AG04449 (cell line): ENCODE results near the gene TMEM266.

Source experiments
- CTCF ChIA-PET: fragments of 350-600 bp; formaldehyde crosslinking; extraction: SDS; loops from one replicate; lab custom pipeline; 2021; ENCODE audit warnings: antibody characterized with exemption; lab: Yijun Ruan, JAX
- POLR2A ChIA-PET: fragments of 400-600, 350-600 bp; formaldehyde crosslinking; extraction: SDS; loops from one replicate; lab custom pipeline; 2020; ENCODE audit warnings: antibody characterized with exemption, inconsistent platforms; lab: Yijun Ruan, JAX
- DNase-seq: peaks from one replicate; pipeline ENCODE4 v3.0.0-alpha.2; 2010; ENCODE audit warnings: low read depth, low spot score
- H3K4me3 ChIP-seq: 2 replicates; pipeline ENCODE4 v1.5.1; 2011; ENCODE audit warnings: low read depth, mild to moderate bottlenecking, control low read depth, low read length
- CTCF ChIP-seq: IDR thresholded peaks from one replicate; pipeline ENCODE4 v1.5.1; 2011; ENCODE audit warnings: mild to moderate bottlenecking, moderate library complexity, low read length, control low read depth, inconsistent platforms; ENCODE audit not compliant: insufficient read depth; ENCODE audit errors: missing control alignments

The TMEM266 gene

GRCh38 chr15:76162784-76163456 lies 103.1 kb downstream of the TMEM266 start:
- H3K4me3 ChIP-seq, result no peak overlapping the region
- TF ChIP-seq CTCF, result no peak
- POLR2A ChIA-PET, result no interaction called here
- CTCF ChIA-PET, result interaction anchor here (0.8 to 11.7 kb wide), 4 partner anchors 8 to 28 kb away, joined by 4 to 118 read pairs (median 5); no protein-coding TSS in a partner anchor
- no peak for DNase-seq

GRCh38 chr15:76163457-76164295 lies 103.9 kb downstream of the TMEM266 start:
- no peak for DNase-seq
- no peak overlapping the region for H3K4me3 ChIP-seq
- no peak for TF ChIP-seq CTCF
- ChIA-PET POLR2A (no interaction called here), CTCF (interaction anchor here (1.2 to 11.7 kb wide), 3 partner anchors 9 to 24 kb away, joined by 4 to 118 read pairs (median 5); no protein-coding TSS in a partner anchor)

- no peak for TF ChIP-seq CTCF
- DNase-seq, result no peak
- CTCF ChIA-PET, result interaction anchor here (11.7 kb wide), 1 partner anchor 15 kb away, joined by 118 read pairs; no protein-coding TSS in a partner anchor
- H3K4me3 ChIP-seq, result no peak overlapping the region
- POLR2A ChIA-PET, result no interaction called here
Observed at GRCh38 chr15:76164602-76165001, 104.8 kb downstream of the TMEM266 start.

- TF ChIP-seq CTCF, result no peak
- ChIA-PET POLR2A (no interaction called here), CTCF (interaction anchor here (11.7 kb wide), 1 partner anchor 16 kb away, joined by 118 read pairs; no protein-coding TSS in a partner anchor)
- H3K4me3 ChIP-seq, result no peak overlapping the region
- DNase-seq, result no peak
Observed at GRCh38 chr15:76165951-76166350, 106.2 kb downstream of the TMEM266 start.

- no peak for TF ChIP-seq CTCF
- DNase-seq, result no peak
- POLR2A ChIA-PET, result no interaction called here
- H3K4me3 ChIP-seq, result no peak overlapping the region
- CTCF ChIA-PET, result interaction anchor here (1.2 to 3.6 kb wide), 10 partner anchors 9 to 164 kb away, joined by 3 to 19 read pairs (median 4); no protein-coding TSS in a partner anchor
Observed at GRCh38 chr15:76168237-76168984, 108.6 kb downstream of the TMEM266 start.
